ENCODE data around the gene KRT12. TPM values are rescaled to one million over a fixed set of nuclear protein-coding genes. Genes with fewer than 3 reads are reported as not detected.
"Not testable (repeated sequence)": the region's sequence is repeated elsewhere in the genome, so short reads cannot be mapped to it uniquely, and the experiment has no call there.

Gene KRT12
- total RNA-seq, 1 donor from 2014 or later = not detected

DNA sequence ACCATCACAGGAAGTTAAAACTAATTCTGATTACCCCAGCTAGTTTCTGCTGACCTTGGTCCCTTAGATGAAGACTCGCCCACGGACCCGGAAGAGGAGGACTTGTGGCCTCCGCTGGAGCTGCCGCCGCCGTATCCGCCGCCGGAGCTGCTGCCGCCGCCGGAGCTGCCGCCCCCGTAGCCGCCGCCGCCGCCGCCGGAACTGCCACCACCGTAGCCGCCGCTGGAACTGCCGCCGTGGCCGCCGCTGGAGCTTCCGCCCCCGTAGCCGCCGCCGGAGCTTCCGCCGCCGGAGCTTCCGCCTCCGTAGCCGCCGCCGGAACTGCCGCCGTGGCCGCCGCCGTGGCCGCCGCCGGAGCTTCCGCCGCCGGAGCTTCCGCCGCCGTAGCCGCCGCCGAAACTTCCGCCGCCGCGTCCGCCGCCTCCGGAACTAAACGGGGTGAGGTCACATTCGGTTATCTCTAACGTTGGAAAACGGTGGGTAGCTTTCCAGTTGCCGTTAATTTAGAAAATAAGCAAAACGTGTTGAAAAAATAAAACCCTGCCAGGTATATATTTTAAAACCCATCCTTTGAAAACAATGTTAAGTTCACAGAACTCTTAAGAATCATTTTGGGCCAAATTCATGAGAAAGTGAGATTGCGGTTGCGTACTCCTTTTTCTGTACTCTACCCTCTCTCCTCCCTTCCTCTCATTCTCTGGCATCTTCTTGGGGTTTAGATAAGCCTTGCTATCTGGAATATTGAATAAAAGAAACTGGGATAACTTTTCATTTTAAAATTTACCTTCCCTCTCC lies 48.1 kb downstream of the KRT12 start:
- peak; percentile 73 to 78 for DNase-seq (ENCODE audit: low spot score in 2 of 2)
- FAIRE-seq = no peak

GRCh38 chr17:40818343-40818732 lies 48.7 kb downstream of the KRT12 start:
- no peak for DNase-seq (ENCODE audit: low spot score in 2 of 2)
- no peak for FAIRE-seq

DNA sequence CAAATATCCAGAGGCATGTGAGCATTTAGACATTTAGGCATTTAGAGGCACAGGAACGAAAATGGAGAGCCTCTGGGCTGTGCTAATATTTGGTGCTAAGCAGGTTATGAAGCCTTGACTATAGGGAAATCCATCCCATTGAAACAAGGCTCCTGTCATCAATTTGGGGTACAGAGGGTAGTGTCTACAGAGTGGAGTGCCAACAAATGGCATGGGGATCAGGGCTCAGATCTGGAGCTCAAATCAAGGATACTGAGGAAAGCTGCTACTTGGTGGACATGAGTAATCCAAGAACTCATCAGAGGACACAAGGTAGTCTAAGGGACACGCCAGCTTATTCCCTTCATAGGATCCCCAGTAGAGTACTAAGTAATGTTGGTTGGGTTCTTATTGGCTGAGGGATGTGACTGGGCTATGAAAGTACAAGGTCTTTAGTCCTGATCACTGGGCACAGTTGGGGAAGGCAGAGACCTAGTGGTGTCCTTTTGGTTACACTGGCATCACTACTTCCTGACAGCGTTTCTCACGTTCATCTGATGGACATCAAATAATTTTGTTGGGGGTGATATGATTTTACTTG lies 49.8 kb downstream of the KRT12 start:
- DNase-seq (ENCODE audit: low spot score in 2 of 2) = no peak
- FAIRE-seq = no peak

- FAIRE-seq (no peak), DNase-seq (ENCODE audit: low spot score in 2 of 2) (no peak)
Measured at GRCh38 chr17:40816569-40816968, 50.5 kb downstream of the KRT12 start.

GRCh38 chr17:40815381-40815780 lies 51.6 kb downstream of the KRT12 start:
- DNase-seq (ENCODE audit: low spot score in 2 of 2) (no peak), FAIRE-seq (no peak)

- DNase-seq (ENCODE audit: low spot score in 2 of 2); FAIRE-seq: not testable (repeated sequence)
Measured at GRCh38 chr17:40814657-40815056, 52.4 kb downstream of the KRT12 start.

GRCh38 chr17:40813804-40814203 lies 53.2 kb downstream of the KRT12 start:
- DNase-seq (ENCODE audit: low spot score in 2 of 2) (no peak), FAIRE-seq (no peak)

DNA sequence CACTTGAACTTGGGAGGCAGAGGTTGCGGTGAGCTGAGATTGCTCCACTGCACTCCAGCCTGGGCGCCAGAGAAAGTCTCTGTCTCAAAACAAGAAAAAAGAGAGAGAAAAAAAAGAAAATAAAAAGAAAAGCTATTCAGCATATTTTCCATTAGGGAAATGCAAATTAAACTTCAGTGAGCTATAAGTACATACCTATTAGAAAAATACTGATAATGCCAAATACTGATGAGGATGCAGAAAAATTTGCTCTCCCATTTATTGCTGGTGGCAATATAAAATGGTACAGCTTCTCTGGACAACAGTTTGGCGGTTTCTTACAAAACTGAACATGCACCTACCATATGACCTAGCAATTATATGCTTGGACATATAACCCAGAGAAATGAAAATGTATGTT lies 54.4 kb downstream of the KRT12 start:
- DNase-seq (ENCODE audit: low spot score in 2 of 2) (no peak), FAIRE-seq (no peak)

Other genes starting within 250 kb of the KRT12 start
- gene SMARCE1, start 219.4 kb downstream of the KRT12 start, total RNA-seq = 119 TPM
- gene KRT222, start 202.0 kb downstream of the KRT12 start, total RNA-seq = 5.7 TPM
- not detected for gene KRT24, start 163.5 kb downstream of the KRT12 start, total RNA-seq
- gene KRT25, start 111.9 kb downstream of the KRT12 start, total RNA-seq = not detected
- not detected for gene KRT26, start 95.0 kb downstream of the KRT12 start, total RNA-seq
- gene KRT27, start 84.7 kb downstream of the KRT12 start, total RNA-seq = not detected
- not detected for gene KRT28, start 67.3 kb downstream of the KRT12 start, total RNA-seq
- 2.4 TPM for gene KRT10, start 44.6 kb downstream of the KRT12 start, total RNA-seq
- not detected for gene KRT20, start 18.0 kb upstream of the KRT12 start, total RNA-seq
- 0.41 TPM for gene KRT23, start 70.4 kb upstream of the KRT12 start, total RNA-seq
- gene KRT39, start 99.7 kb upstream of the KRT12 start, total RNA-seq = not detected
- not detected for gene KRT40, start 117.1 kb upstream of the KRT12 start, total RNA-seq
- gene KRTAP3-3, start 126.9 kb upstream of the KRT12 start, total RNA-seq = not detected
- not detected for gene KRTAP3-2, start 132.7 kb upstream of the KRT12 start, total RNA-seq
- not detected for gene KRTAP3-1, start 141.9 kb upstream of the KRT12 start, total RNA-seq
- not detected for gene KRTAP1-5, start 160.0 kb upstream of the KRT12 start, total RNA-seq
- gene KRTAP1-4, start 163.0 kb upstream of the KRT12 start, total RNA-seq = not detected
- gene KRTAP1-3, start 167.7 kb upstream of the KRT12 start, total RNA-seq = not detected
- gene KRTAP1-1, start 174.2 kb upstream of the KRT12 start, total RNA-seq = not detected
- not detected for gene KRTAP2-1, start 180.1 kb upstream of the KRT12 start, total RNA-seq
- not detected for gene KRTAP2-2, start 188.0 kb upstream of the KRT12 start, total RNA-seq
- not detected for gene KRTAP2-3, start 192.9 kb upstream of the KRT12 start, total RNA-seq
- gene KRTAP2-4, start 198.7 kb upstream of the KRT12 start, total RNA-seq = not detected
- not detected for gene KRTAP4-7, start 216.9 kb upstream of the KRT12 start, total RNA-seq
- not detected for gene KRTAP4-8, start 230.9 kb upstream of the KRT12 start, total RNA-seq
- not detected for gene KRTAP4-16, start 235.0 kb upstream of the KRT12 start, total RNA-seq
- not detected for gene KRTAP4-9, start 238.2 kb upstream of the KRT12 start, total RNA-seq

Data from frontal cortex (tissue), 4 donors.